Thyroid gland (tissue), 4 donors: Measurements from ENCODE around the gene ERAS.

Source experiments
- CTCF ChIP-seq, 6 experiments: fragments of 200-600 bp in 3 of 6; fragments of 450-650 bp in 3 of 6; sonication (generic) in 3 of 6; IDR thresholded peaks; one replicate each; pipeline ENCODE4 v1.5.1; 2016 to 2019; ENCODE audit warnings: antibody characterized with exemption in 6 of 6, mild to moderate bottlenecking in 2 of 6, inconsistent platforms in 1 of 6, moderate library complexity in 1 of 6
- POLR2A ChIP-seq, 2 donors: fragments of 450-650 bp; IDR thresholded peaks; one replicate each; pipeline ENCODE4 v1.6.1; 2017; ENCODE audit warnings: antibody characterized with exemption in 2 of 2, mild to moderate bottlenecking in 2 of 2, moderate library complexity in 1 of 2

- TF ChIP-seq CTCF (IDR thresholded peaks at IDR 0.05) (no peak), POLR2A (IDR thresholded peaks at IDR 0.05) (no peak)
Observed at GRCh38 chrX:48782795-48783194, 43.5 kb upstream of the ERAS start.
